BJ (cell line): ENCODE results near the gene PDE6D. TPM values are rescaled to one million over a fixed set of nuclear protein-coding genes. Genes with fewer than 3 reads are reported as not detected.

ENCODE experiments used
- CTCF ChIA-PET: fragments of 350-600 bp; formaldehyde crosslinking; extraction: SDS; loops from one replicate; lab custom pipeline; 2021; ENCODE audit warnings: antibody characterized with exemption, inconsistent platforms; lab: Yijun Ruan, JAX
- POLR2A ChIA-PET: fragments of 300-600 bp; sonication (Branson Sonifier 250); formaldehyde crosslinking; extraction: SDS; loops from one replicate; lab custom pipeline; 2021; ENCODE audit warnings: antibody characterized with exemption; lab: Charles Lee
- DNase-seq: peaks from one replicate; pipeline ENCODE4 v3.0.0-alpha.2; 2011; ENCODE audit warnings: low read depth
- H3K27me3 ChIP-seq: 2 replicates; pipeline ENCODE4 v1.6.0; 2011; ENCODE audit warnings: low read length; ENCODE audit not compliant: control insufficient read depth, insufficient read depth
- H3K36me3 ChIP-seq: 2 replicates; pipeline ENCODE4 v1.5.1; 2011; ENCODE audit warnings: low read length; ENCODE audit not compliant: control insufficient read depth, insufficient read depth
- H3K4me3 ChIP-seq: 2 replicates; pipeline ENCODE4 v1.5.1; 2011; ENCODE audit warnings: low read depth, mild to moderate bottlenecking, control low read depth, low read length
- polyA plus RNA-seq: library from polyadenylated mRNA; depleted of rRNA; stranded (reverse); fragments of >200 nt; gene quantifications from 2 replicates; pipeline ENCODE4 v1.2.3, GENCODE V29; 2011
- TF ChIP-seq, protein P1 (sequence below): IDR thresholded peaks from 2 replicates; pipeline ENCODE4 v1.5.1; 2011; ENCODE audit warnings: low read depth, mild to moderate bottlenecking, control low read depth, inconsistent platforms, low read length, moderate library complexity; ENCODE audit not compliant: insufficient read depth

PDE6D gene
- polyA plus RNA-seq, 1 experiment, result 28.7 TPM

DNA sequence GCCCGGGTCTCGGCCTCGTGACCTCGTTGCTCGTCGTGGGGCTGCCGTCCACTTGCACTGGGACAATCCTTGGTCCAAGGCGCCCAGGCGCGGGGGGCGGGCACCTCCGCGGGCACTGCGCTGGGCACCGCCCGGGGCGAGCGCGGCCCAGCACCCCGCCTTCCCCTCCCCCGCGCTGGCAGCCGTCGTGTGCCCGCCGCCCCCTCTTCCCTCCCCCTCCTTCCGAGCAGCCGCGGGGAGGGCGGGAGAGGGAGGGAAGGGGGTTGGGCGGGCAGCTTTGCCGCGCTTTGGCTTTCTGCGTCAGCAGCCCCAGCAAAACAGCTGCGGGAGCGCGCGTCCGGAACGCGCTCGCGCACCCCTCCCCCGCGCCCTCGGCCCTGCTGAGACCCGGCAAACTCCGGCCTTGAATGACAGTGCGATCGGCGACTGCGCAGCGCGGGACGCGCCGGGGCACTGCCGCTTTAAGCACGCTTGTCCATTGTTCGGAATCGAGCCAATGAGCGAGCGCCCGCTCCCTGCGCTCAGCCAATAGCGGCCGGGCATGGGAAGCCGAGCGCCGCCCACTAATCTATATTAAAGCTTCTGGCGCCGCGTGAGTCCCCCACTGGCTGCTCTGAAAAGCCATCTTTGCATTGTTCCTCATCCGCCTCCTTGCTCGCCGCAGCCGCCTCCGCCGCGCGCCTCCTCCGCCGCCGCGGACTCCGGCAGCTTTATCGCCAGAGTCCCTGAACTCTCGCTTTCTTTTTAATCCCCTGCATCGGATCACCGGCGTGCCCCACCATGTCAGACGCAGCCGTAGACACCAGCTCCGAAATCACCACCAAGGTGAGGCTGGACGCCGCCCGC lies 72.9 kb downstream of the PDE6D start, which contains the start of gene PTMA:
PTMA (plus strand) TSS at position 599 of the 846 bp plus-strand sequence; CDS start at position 781, 182 bp downstream.
- ChIA-PET CTCF (interaction anchor here (0.7 to 4.3 kb wide), 9 partner anchors 8 to 95 kb away, joined by 4 to 90 read pairs (median 6); no protein-coding TSS in a partner anchor), POLR2A (interaction anchor here (1.0 to 1.5 kb wide), 3 partner anchors 9 to 41 kb away, joined by 3 to 6 read pairs (median 4); no protein-coding TSS in a partner anchor)
- TF ChIP-seq, protein P1, sequence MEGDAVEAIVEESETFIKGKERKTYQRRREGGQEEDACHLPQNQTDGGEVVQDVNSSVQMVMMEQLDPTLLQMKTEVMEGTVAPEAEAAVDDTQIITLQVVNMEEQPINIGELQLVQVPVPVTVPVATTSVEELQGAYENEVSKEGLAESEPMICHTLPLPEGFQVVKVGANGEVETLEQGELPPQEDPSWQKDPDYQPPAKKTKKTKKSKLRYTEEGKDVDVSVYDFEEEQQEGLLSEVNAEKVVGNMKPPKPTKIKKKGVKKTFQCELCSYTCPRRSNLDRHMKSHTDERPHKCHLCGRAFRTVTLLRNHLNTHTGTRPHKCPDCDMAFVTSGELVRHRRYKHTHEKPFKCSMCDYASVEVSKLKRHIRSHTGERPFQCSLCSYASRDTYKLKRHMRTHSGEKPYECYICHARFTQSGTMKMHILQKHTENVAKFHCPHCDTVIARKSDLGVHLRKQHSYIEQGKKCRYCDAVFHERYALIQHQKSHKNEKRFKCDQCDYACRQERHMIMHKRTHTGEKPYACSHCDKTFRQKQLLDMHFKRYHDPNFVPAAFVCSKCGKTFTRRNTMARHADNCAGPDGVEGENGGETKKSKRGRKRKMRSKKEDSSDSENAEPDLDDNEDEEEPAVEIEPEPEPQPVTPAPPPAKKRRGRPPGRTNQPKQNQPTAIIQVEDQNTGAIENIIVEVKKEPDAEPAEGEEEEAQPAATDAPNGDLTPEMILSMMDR, result no peak
- Histone ChIP-seq H3K27me3 (no peaks in the 10 kb centered on the region), H3K4me3 (peak within 1 kb of the TSS; percentile 92), H3K36me3 (peaks cover 8% of the 10 kb centered on the region)
- DNase-seq, result peak; percentile 98

DNA sequence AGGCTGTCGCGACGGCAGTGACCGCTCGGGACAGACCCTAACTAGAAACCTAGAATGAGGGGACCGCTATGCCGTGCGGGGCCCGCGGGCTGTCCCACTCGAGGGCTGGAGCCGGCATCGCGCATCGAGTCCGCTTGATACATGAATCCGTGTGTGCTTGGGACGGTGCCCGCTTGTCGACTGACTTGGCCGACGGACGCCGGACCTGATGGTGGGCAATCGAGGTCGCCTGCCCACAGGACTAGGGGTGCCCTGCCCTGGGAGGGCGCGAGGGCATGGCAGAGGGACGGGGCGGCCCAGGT lies 73.5 kb downstream of the PDE6D start:
- no peak for DNase-seq
- Histone ChIP-seq H3K36me3 (peaks cover 8% of the 10 kb centered on the region), H3K4me3 (peak overlapping the region; percentile 32), H3K27me3 (no peaks in the 10 kb centered on the region)
- CTCF ChIA-PET, result interaction anchor here (0.6 to 4.3 kb wide), 14 partner anchors 9 to 74 kb away, joined by 3 to 90 read pairs (median 6); no protein-coding TSS in a partner anchor
- POLR2A ChIA-PET, result interaction anchor here (1.5 kb wide), 1 partner anchor 8 kb away, joined by 3 read pairs; no protein-coding TSS in a partner anchor
- TF ChIP-seq, protein P1, result no peak

DNA sequence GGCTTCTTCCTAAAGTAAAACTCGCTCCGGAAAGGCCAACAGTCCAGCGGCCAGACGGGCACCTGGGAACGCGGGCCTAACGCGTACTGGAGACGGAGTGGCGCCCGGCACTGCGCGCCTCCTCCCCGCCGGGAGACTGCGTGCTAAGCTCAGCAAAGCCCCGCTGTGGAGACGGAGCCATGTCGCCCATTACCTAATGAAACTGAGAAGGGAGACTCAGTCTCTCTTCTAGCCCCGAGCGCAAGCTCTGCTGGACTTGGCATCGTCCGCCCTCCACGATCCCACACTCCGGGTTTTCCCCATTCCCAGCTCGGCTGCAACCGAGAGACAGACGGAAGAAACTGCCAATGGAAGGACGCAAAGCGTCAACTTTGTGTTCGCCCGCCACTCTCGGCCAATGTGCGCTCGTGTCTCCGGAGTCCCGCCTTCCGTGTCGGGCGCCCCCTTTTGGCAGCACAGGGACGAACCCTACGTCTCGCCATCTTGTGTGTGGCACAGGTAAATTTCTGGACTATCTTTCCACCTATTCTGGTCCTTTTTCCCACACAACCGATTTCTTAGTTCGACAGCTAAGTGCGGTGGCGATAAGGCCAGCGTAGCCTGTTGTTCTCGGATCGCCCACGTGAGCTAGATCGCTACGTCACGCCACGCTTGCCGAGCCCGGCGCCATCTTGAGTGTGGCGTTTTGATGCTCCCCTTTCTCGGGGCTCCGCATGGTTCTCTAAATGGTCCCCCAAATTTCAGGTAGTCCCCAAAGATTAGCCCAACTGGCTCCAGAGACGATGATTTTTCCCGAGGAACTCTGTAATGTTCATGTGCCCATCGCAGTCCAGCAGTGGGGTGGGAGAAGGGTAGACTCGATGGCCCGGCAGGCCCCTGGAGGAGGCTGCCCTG lies 74.1 kb downstream of the PDE6D start:
- TF ChIP-seq, protein P1, result peak; percentile 95
- DNase-seq, result peak; percentile 81
- Histone ChIP-seq H3K36me3 (peaks cover 2% of the 10 kb centered on the region), H3K27me3 (no peaks in the 10 kb centered on the region), H3K4me3 (peak overlapping the region; percentile 58)
- ChIA-PET POLR2A (interaction anchor here (1.5 kb wide), 1 partner anchor 8 kb away, joined by 3 read pairs; no protein-coding TSS in a partner anchor), CTCF (interaction anchor here (0.6 to 4.8 kb wide), 20 partner anchors 7 to 144 kb away, joined by 3 to 90 read pairs (median 5); no protein-coding TSS in a partner anchor)

DNA sequence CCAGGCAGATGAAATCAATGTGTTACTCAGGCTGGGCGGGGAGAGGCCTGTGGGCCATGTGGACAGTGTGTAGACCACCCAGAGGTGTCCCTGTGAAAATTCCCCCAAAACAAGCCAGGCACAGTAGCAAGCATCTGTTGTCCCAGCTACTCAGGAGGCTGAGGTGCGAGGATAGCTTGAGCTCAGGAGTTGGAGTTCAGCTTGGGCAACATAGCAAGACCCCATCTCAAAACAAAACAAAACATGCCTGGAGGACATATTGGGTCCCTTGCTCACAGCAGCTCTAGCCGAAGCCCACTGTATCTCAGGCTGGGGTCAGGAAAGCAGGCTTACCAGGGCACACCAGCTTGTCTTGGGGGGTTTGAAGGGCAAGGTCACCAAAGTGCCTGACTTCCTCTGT lies 77.1 kb downstream of the PDE6D start:
- TF ChIP-seq, protein P1, result no peak
- CTCF ChIA-PET, result interaction anchor here (0.6 to 4.8 kb wide), 6 partner anchors 8 to 31 kb away, joined by 3 to 27 read pairs (median 4); no protein-coding TSS in a partner anchor
- H3K4me3 ChIP-seq, result no peak overlapping the region
- DNase-seq, result no peak
- no peaks in the 10 kb centered on the region for H3K36me3 ChIP-seq
- no peaks in the 10 kb centered on the region for H3K27me3 ChIP-seq
- POLR2A ChIA-PET, result no interaction called here
